Neural cell (in vitro differentiated cells): ENCODE measurements around the gene USP10. TPM values are rescaled to one million over a fixed set of nuclear protein-coding genes. Genes with fewer than 3 reads are reported as not detected.

Experiments used
- H2AFZ ChIP-seq: fragments of 200-600, 300-800 bp; sonication (generic), shearing (Covaris generic); 2 replicates; pipeline ENCODE4 v1.6.0; 2014; ENCODE audit warnings: low read depth, mild to moderate bottlenecking, antibody characterized with exemption, low read length, moderate library complexity
- H3F3A ChIP-seq: fragments of 200-600 bp; shearing (Covaris generic); 2 replicates; pipeline ENCODE4 v1.6.1; 2016; ENCODE audit warnings: mild to moderate bottlenecking, moderate library complexity, mixed read lengths, antibody characterized with exemption, low read length; ENCODE audit not compliant: insufficient read depth, poor library complexity, severe bottlenecking
- H3K27ac ChIP-seq: fragments of 200-600, 300-800 bp; sonication (generic), shearing (Covaris generic); 2 replicates; pipeline ENCODE4 v1.5.1; 2014; ENCODE audit warnings: mild to moderate bottlenecking, low read length, moderate library complexity
- H3K27me3 ChIP-seq: fragments of 300-800, 200-600 bp; sonication (generic), shearing (Covaris generic); 2 replicates; pipeline ENCODE4 v1.6.0; 2014; ENCODE audit warnings: mild to moderate bottlenecking, low read depth, low read length, moderate library complexity; ENCODE audit not compliant: insufficient read depth
- H3K36me3 ChIP-seq: fragments of 300-800, 200-600 bp; sonication (generic), shearing (Covaris generic); 2 replicates; pipeline ENCODE4 v1.5.1; 2014; ENCODE audit warnings: mild to moderate bottlenecking, antibody characterized with exemption, low read length, moderate library complexity; ENCODE audit not compliant: insufficient read depth
- H3K4me2 ChIP-seq: fragments of 300-800, 200-600 bp; sonication (generic), shearing (Covaris generic); 2 replicates; pipeline ENCODE4 v1.6.0; 2014; ENCODE audit warnings: mild to moderate bottlenecking, low read length
- H3K4me3 ChIP-seq: fragments of 300-800, 200-600 bp; sonication (generic), shearing (Covaris generic); 2 replicates; pipeline ENCODE4 v1.5.1; 2014; ENCODE audit warnings: mild to moderate bottlenecking, low read length, moderate library complexity
- H3K79me2 ChIP-seq: fragments of 200-600 bp; shearing (Covaris generic); replicated peaks from 2 replicates; pipeline ENCODE4 v1.6.0; 2014; ENCODE audit warnings: mild to moderate bottlenecking, low read length, moderate library complexity; ENCODE audit not compliant: insufficient read depth
- H3K9ac ChIP-seq: fragments of 300-800, 200-600 bp; sonication (generic), shearing (Covaris generic); 2 replicates; pipeline ENCODE4 v1.6.1; 2016; ENCODE audit warnings: mild to moderate bottlenecking, low read length, mixed read lengths
- H3K9me2 ChIP-seq: fragments of 200-600 bp; shearing (Covaris generic); 2 replicates; pipeline ENCODE4 v1.6.1; 2016; ENCODE audit warnings: mild to moderate bottlenecking, low read length, mixed read lengths; ENCODE audit not compliant: insufficient read depth
- H3K9me3 ChIP-seq: fragments of 200-600, 300-800 bp; sonication (generic), shearing (Covaris generic); 2 replicates; pipeline ENCODE4 v1.6.1; 2016; ENCODE audit warnings: mild to moderate bottlenecking, mixed run types, low read length, moderate library complexity, mixed read lengths
- H4K20me1 ChIP-seq: fragments of 200-600 bp; shearing (Covaris generic); 2 replicates; pipeline ENCODE4 v1.6.1; 2016; ENCODE audit warnings: mild to moderate bottlenecking, mixed run types; ENCODE audit not compliant: insufficient read depth
- CTCF ChIP-seq: fragments of 450-650 bp; IDR thresholded peaks from 2 replicates; pipeline ENCODE4 v1.5.1; 2014; ENCODE audit warnings: antibody characterized with exemption, mild to moderate bottlenecking, moderate library complexity; ENCODE audit not compliant: poor library complexity, severe bottlenecking
- EP300 ChIP-seq: fragments of 450-650 bp; conservative IDR thresholded peaks from 2 replicates; pipeline ENCODE4 v1.6.1; 2014; ENCODE audit warnings: antibody characterized with exemption, mild to moderate bottlenecking, moderate library complexity; ENCODE audit not compliant: poor library complexity, severe bottlenecking
- EZH2 ChIP-seq: fragments of 200-600, 300-800 bp; shearing (Covaris generic), sonication (generic); IDR thresholded peaks from 2 replicates; pipeline ENCODE4 v1.6.1; 2014; ENCODE audit warnings: antibody characterized with exemption, low read length, borderline replicate concordance, mild to moderate bottlenecking; ENCODE audit not compliant: insufficient read depth, poor library complexity, severe bottlenecking
- MXI1 ChIP-seq: fragments of 450-650 bp; conservative IDR thresholded peaks from 2 replicates; pipeline ENCODE4 v1.6.1; 2014; ENCODE audit warnings: antibody characterized with exemption, mild to moderate bottlenecking; ENCODE audit not compliant: poor library complexity, severe bottlenecking
- POLR2AphosphoS5 ChIP-seq: IDR thresholded peaks from 2 replicates; pipeline ENCODE4 v1.6.1; 2012
- RAD21 ChIP-seq: fragments of 450-650 bp; conservative IDR thresholded peaks from 2 replicates; pipeline ENCODE4 v1.6.1; 2014; ENCODE audit warnings: antibody characterized with exemption, mild to moderate bottlenecking, moderate library complexity
- SMC3 ChIP-seq: fragments of 450-650 bp; conservative IDR thresholded peaks from 2 replicates; pipeline ENCODE4 v1.6.1; 2014; ENCODE audit warnings: antibody characterized with exemption, mild to moderate bottlenecking, moderate library complexity; ENCODE audit not compliant: poor library complexity
- TAF1 ChIP-seq: IDR thresholded peaks from 2 replicates; pipeline ENCODE4 v1.6.1; 2012; ENCODE audit warnings: low read depth
- polyA plus RNA-seq: library from polyadenylated mRNA; depleted of rRNA; stranded (reverse); fragments of >200 nt; gene quantifications from 2 replicates; pipeline ENCODE4 v1.2.3, GENCODE V29; 2014
- TF ChIP-seq, protein P1 (sequence below): IDR thresholded peaks from 2 replicates; pipeline ENCODE4 v1.6.1; 2012; ENCODE audit warnings: borderline replicate concordance

The USP10 gene
- polyA plus RNA-seq, 1 donor from 2014 or later: 48.9 TPM

- H3K9ac ChIP-seq: no peak overlapping the region
- no peak overlapping the region for H3K4me2 ChIP-seq
- H3K9me3 ChIP-seq: no peaks in the 10 kb centered on the region
- no peaks in the 10 kb centered on the region for H3K9me2 ChIP-seq
- H3K79me2 ChIP-seq: no peaks in the 10 kb centered on the region
- H3K4me3 ChIP-seq: no peak overlapping the region
- TF ChIP-seq, protein P1, sequence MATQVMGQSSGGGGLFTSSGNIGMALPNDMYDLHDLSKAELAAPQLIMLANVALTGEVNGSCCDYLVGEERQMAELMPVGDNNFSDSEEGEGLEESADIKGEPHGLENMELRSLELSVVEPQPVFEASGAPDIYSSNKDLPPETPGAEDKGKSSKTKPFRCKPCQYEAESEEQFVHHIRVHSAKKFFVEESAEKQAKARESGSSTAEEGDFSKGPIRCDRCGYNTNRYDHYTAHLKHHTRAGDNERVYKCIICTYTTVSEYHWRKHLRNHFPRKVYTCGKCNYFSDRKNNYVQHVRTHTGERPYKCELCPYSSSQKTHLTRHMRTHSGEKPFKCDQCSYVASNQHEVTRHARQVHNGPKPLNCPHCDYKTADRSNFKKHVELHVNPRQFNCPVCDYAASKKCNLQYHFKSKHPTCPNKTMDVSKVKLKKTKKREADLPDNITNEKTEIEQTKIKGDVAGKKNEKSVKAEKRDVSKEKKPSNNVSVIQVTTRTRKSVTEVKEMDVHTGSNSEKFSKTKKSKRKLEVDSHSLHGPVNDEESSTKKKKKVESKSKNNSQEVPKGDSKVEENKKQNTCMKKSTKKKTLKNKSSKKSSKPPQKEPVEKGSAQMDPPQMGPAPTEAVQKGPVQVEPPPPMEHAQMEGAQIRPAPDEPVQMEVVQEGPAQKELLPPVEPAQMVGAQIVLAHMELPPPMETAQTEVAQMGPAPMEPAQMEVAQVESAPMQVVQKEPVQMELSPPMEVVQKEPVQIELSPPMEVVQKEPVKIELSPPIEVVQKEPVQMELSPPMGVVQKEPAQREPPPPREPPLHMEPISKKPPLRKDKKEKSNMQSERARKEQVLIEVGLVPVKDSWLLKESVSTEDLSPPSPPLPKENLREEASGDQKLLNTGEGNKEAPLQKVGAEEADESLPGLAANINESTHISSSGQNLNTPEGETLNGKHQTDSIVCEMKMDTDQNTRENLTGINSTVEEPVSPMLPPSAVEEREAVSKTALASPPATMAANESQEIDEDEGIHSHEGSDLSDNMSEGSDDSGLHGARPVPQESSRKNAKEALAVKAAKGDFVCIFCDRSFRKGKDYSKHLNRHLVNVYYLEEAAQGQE: no peak
- TF ChIP-seq SMC3 (no peak), POLR2AphosphoS5 (no peak), TAF1 (no peak), RAD21 (no peak)
- no peak overlapping the region for H2AFZ ChIP-seq
- H4K20me1 ChIP-seq: no peaks in the 10 kb centered on the region
- H3K27me3 ChIP-seq: peaks cover 23% of the 10 kb centered on the region
- no peak overlapping the region for H3K27ac ChIP-seq
- H3F3A ChIP-seq: no peaks in the 10 kb centered on the region
- H3K36me3 ChIP-seq: no peaks in the 10 kb centered on the region
Measured at GRCh38 chr16:84822990-84823389, 123.2 kb downstream of the USP10 start.

DNA sequence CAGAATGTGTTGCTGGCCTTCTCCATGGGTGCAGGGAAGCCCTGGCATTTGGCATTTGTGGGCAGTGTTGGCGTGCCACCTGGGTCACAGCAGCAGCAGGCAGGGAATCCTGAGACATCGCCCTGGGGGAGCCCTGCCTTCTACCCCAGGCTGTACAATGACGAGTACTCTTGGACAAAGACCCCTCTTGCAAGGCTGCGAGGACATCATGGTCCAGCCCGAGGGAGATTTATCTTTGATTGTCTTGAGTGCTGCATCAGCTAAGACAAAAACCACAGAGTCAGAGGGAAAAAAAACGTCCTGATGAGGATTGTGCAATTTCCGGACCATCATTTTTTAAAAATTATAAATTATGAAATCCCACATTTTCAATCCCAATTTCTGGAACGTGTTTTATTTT is 123.7 kb downstream of the USP10 start:
- peaks cover 23% of the 10 kb centered on the region for H3K27me3 ChIP-seq

More for the DNA sequence above, 123.7 kb downstream of the USP10 start:
- Histone ChIP-seq H2AFZ (no peak overlapping the region), H4K20me1 (no peaks in the 10 kb centered on the region), H3K27ac (no peak overlapping the region), H3F3A (no peaks in the 10 kb centered on the region), H3K36me3 (no peaks in the 10 kb centered on the region), H3K9ac (no peak overlapping the region), H3K9me3 (no peaks in the 10 kb centered on the region), H3K9me2 (no peaks in the 10 kb centered on the region), H3K79me2 (no peaks in the 10 kb centered on the region), H3K4me3 (no peak overlapping the region), H3K4me2 (no peak overlapping the region)
- no peak for TF ChIP-seq EP300
- TF ChIP-seq MXI1: no peak
- no peak for TF ChIP-seq CTCF
- TF ChIP-seq TAF1: no peak
- TF ChIP-seq POLR2AphosphoS5: no peak
- TF ChIP-seq, protein P1: no peak
- no peak for TF ChIP-seq RAD21
- no peak for TF ChIP-seq EZH2
- TF ChIP-seq SMC3: no peak
